HL-60 (cell line): Measurements from ENCODE around the gene CPT1A.

ENCODE experiments used
- SPI1 ChIP-seq: IDR thresholded peaks from 2 replicates; pipeline ENCODE4 v1.6.1; 2012; ENCODE audit warnings: low read depth, mild to moderate bottlenecking, borderline replicate concordance
- TF ChIP-seq, protein P1 (sequence below): IDR thresholded peaks from one replicate; pipeline ENCODE4 v1.5.1; 2011; ENCODE audit warnings: low read length, control low read depth, inconsistent platforms; ENCODE audit not compliant: insufficient read depth
- TF ChIP-seq, protein P2 (sequence below): IDR thresholded peaks from 2 replicates; pipeline ENCODE4 v1.6.1; 2012; ENCODE audit warnings: low read depth; ENCODE audit not compliant: insufficient replicate concordance

DNA sequence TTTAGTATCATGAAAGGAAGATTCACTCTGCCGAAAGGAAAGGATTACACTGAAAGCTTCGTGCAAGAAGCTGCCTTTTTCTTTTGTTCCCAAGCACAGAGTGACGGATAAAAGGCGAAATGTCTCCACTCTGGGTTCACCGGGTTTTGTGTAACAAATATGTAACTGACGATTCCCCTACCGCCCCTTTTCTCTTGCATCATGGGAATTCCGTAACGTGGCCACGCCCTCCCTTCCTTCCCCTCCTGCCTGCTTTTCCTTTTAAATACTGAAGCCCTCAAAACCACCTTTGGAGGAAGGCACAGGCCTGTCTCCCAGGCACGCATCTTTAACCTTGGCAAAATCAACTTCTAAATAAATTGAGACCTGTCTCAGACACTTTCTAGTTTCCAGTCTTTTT lies 74.0 kb downstream of the CPT1A start:
- TF ChIP-seq SPI1, result no peak
- TF ChIP-seq, protein P1, sequence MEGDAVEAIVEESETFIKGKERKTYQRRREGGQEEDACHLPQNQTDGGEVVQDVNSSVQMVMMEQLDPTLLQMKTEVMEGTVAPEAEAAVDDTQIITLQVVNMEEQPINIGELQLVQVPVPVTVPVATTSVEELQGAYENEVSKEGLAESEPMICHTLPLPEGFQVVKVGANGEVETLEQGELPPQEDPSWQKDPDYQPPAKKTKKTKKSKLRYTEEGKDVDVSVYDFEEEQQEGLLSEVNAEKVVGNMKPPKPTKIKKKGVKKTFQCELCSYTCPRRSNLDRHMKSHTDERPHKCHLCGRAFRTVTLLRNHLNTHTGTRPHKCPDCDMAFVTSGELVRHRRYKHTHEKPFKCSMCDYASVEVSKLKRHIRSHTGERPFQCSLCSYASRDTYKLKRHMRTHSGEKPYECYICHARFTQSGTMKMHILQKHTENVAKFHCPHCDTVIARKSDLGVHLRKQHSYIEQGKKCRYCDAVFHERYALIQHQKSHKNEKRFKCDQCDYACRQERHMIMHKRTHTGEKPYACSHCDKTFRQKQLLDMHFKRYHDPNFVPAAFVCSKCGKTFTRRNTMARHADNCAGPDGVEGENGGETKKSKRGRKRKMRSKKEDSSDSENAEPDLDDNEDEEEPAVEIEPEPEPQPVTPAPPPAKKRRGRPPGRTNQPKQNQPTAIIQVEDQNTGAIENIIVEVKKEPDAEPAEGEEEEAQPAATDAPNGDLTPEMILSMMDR, result no peak
- TF ChIP-seq, protein P2, sequence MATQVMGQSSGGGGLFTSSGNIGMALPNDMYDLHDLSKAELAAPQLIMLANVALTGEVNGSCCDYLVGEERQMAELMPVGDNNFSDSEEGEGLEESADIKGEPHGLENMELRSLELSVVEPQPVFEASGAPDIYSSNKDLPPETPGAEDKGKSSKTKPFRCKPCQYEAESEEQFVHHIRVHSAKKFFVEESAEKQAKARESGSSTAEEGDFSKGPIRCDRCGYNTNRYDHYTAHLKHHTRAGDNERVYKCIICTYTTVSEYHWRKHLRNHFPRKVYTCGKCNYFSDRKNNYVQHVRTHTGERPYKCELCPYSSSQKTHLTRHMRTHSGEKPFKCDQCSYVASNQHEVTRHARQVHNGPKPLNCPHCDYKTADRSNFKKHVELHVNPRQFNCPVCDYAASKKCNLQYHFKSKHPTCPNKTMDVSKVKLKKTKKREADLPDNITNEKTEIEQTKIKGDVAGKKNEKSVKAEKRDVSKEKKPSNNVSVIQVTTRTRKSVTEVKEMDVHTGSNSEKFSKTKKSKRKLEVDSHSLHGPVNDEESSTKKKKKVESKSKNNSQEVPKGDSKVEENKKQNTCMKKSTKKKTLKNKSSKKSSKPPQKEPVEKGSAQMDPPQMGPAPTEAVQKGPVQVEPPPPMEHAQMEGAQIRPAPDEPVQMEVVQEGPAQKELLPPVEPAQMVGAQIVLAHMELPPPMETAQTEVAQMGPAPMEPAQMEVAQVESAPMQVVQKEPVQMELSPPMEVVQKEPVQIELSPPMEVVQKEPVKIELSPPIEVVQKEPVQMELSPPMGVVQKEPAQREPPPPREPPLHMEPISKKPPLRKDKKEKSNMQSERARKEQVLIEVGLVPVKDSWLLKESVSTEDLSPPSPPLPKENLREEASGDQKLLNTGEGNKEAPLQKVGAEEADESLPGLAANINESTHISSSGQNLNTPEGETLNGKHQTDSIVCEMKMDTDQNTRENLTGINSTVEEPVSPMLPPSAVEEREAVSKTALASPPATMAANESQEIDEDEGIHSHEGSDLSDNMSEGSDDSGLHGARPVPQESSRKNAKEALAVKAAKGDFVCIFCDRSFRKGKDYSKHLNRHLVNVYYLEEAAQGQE, result no peak
